SK-N-MC (cell line): ENCODE results near the gene MAP1LC3B.

Source experiments
- EZH2 ChIP-seq: fragments of 200-600 bp; sonication (generic); IDR thresholded peaks from one replicate; pipeline ENCODE4 v1.6.1; 2017; ENCODE audit warnings: antibody characterized with exemption
- FOXP2 ChIP-seq: optimal IDR thresholded peaks from 2 replicates; pipeline ENCODE3; 2011; ENCODE audit warnings: mild to moderate bottlenecking, moderate library complexity; ENCODE audit not compliant: insufficient read depth; ENCODE audit errors: extremely low read length, control extremely low read depth
- POLR2AphosphoS5 ChIP-seq: IDR thresholded peaks from 2 replicates; pipeline ENCODE4 v1.6.1; 2012; ENCODE audit warnings: mild to moderate bottlenecking, low read depth, low read length, borderline replicate concordance

- TF ChIP-seq EZH2 (no peak), POLR2AphosphoS5 (no peak), FOXP2 (no peak)
Measured at GRCh38 chr16:87380881-87381280, 11.3 kb upstream of the MAP1LC3B start.
